Measurements from ENCODE around the gene RTKN.

RTKN gene

GRCh38 chr2:74417763-74418162 lies 24.0 kb downstream of the RTKN start:
- in situ Hi-C loops (cut with HindIII; ENCODE audit: low sequenced_read_pairs) = no loop called here

GRCh38 chr2:74417197-74417596 lies 24.5 kb downstream of the RTKN start:
- in situ Hi-C loops (cut with HindIII; ENCODE audit: low sequenced_read_pairs) = no loop called here

- in situ Hi-C loops (cut with HindIII; ENCODE audit: low sequenced_read_pairs) = no loop called here
Measured at GRCh38 chr2:74416778-74417177, 25.0 kb downstream of the RTKN start.

DNA sequence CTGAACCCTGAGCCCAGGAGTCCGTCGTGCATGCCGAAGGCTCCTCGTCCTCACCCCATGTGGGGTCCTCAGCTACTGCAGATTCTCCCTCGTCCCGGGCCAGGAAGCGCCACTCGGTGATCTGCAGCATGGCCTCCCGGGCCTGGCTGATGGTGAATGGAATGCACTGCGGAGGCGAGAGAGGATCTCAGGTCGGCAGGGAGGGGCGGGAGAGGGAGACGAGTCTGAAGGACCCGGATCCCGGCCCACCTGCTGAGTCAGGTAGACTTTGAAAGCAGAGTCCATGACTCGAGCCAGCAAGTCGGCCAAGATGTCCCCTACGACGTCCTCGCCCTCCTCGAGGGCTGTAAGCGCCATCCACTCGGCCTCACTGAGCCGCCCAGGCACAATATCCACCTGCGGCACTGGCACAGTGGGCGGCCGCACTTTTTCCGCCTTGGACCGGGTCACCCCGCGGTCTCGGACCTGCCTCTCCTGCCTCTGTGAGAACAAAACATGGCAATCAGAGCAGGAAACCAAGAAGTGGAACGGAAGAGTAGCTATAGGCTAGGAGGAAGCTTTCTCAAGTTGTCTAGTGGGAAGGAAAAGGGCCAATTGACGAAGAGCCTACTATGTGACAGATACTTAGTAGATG lies 25.9 kb downstream of the RTKN start:
- in situ Hi-C loops (cut with HindIII; ENCODE audit: low sequenced_read_pairs) = no loop called here

DNA sequence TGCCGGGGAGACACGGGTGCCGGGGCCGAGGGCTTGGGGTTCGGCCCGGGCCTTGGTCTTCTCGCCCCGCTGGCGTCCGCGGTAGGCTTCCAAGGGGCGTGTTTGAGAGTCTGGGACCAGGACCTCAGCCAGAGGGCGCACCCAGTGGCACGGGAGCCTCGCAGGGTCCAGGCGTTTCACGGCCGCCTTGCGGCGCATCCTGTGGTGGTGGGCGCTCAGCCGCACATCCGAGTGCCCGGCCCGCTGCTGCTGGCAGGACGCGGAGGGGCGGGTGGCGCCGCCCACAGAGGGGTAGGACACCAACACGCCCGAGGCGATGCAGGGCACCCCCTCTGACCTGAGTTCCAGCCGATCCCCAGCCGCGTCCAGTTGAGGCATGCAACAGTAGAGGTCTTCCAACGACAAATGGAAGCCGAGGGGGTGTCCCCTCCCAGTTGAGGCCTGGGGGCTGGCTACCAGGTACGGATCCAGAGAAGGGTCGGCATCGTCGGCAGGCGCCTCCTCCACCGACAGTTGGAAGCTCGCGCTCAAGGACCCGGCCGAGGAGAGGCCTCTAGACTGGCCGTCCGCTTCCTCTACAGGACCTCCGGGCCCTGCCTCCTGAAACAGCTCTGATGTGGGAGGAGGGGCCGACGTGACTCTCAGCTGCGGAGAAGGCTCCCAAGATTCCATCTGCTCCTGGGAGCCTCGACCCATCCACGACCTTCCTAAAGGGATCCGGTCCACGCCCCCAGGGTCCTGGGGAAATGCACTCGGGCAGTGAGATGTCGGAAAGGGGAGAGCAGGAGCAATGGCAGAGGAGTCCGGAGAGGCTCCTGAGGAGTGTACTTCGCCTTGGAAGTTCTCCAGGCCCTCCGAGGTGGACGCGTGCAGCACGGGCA lies 26.6 kb downstream of the RTKN start:
- in situ Hi-C loops (cut with HindIII; ENCODE audit: low sequenced_read_pairs) = no loop called here

DNA sequence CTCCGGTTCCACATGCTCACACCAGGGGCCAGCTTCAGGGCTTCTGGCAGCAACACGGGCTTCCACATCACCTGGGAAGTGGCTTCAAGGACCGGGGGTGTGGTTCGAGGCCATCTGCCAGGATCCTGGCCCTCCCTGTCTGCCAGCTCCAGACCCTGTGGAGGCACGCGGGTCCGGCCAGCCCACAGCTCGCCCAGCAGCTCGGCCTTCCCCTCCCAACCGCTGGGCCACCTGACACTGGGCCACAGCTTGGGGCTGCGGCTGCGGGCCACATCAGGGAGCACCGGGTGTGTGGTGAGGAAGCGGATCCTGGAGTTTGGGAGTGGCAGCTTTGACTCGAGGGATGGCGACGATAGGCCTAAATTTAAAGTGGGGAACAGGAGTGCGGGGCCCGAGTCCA lies 27.3 kb downstream of the RTKN start:
- in situ Hi-C loops (cut with HindIII; ENCODE audit: low sequenced_read_pairs) = no loop called here

- in situ Hi-C loops (cut with HindIII; ENCODE audit: low sequenced_read_pairs) = no loop called here
Measured at GRCh38 chr2:74413001-74413698, 28.6 kb downstream of the RTKN start.

DNA sequence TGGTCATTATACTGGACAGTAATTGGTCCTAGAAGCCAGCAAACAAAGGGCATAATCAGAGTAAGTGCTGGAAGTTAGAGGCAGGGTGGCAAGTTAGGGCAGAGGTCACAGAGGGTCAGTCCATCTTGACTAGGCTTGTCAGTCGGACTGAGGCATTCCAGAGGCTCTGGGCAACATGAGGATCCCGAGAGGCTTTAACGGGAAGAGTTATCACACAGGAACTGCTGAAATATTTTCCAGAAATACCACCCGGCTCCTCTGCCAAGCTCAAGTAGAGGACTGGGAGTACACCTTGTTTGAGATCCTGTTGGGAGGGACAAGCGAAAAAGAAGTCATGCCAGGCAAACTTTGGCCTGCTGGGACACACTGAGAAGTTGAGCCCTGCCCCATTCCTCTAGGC lies 34.1 kb downstream of the RTKN start:
- in situ Hi-C loops (cut with HindIII; ENCODE audit: low sequenced_read_pairs) = no loop called here

GRCh38 chr2:74406035-74406434 lies 35.7 kb downstream of the RTKN start:
- in situ Hi-C loops (cut with HindIII; ENCODE audit: low sequenced_read_pairs) = no loop called here

DNA sequence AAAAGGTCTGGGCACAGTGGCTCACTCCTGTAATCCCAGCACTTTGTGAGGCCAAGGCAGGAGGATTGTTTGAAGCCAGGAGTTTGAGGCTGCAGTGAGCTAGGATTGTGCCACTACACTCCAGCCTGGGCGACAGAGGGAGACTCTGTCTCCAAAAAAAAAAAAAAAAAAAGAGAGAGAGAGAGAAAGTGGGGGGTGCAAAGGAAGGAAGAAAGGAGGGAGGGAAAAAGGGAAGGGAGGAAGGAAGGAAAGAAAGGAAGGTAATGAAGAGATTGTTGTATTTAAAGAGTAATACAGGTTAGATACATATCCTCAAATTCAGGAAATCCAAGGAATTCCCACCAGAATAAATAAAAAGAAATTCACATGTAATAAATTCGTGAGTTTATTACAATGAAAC lies 39.8 kb downstream of the RTKN start:
- in situ Hi-C loops (cut with HindIII; ENCODE audit: low sequenced_read_pairs) = no loop called here

GRCh38 chr2:74399785-74400184 lies 42.0 kb downstream of the RTKN start:
- in situ Hi-C loops (cut with HindIII; ENCODE audit: low sequenced_read_pairs) = no loop called here

- in situ Hi-C loops (cut with HindIII; ENCODE audit: low sequenced_read_pairs) = no loop called here
Measured at GRCh38 chr2:74396149-74396548, 45.6 kb downstream of the RTKN start.

DNA sequence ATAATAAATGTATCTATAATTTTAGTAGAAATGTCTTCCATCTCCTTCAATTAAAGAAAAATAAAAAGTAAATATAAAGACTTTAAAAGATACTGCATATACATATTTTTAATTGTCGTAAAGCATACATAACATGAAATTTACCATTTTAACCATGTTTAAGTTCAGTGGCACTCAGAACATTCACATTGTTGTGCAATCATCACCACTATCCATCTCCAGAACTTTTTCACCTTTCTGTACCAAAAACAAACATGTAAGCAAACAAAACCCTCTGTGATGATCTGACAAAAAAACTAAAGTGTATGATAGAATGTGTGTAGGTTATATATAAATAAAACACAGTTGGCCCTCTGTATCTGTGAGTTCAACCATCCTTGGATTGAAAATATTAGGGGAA lies 48.2 kb downstream of the RTKN start:
- in situ Hi-C loops (cut with HindIII; ENCODE audit: low sequenced_read_pairs) = no loop called here

- in situ Hi-C loops (cut with HindIII; ENCODE audit: low sequenced_read_pairs) = no loop called here
Measured at GRCh38 chr2:74392449-74392743, 49.3 kb downstream of the RTKN start.

GRCh38 chr2:74391580-74392448 lies 49.9 kb downstream of the RTKN start:
- in situ Hi-C loops (cut with HindIII; ENCODE audit: low sequenced_read_pairs) = no loop called here

DNA sequence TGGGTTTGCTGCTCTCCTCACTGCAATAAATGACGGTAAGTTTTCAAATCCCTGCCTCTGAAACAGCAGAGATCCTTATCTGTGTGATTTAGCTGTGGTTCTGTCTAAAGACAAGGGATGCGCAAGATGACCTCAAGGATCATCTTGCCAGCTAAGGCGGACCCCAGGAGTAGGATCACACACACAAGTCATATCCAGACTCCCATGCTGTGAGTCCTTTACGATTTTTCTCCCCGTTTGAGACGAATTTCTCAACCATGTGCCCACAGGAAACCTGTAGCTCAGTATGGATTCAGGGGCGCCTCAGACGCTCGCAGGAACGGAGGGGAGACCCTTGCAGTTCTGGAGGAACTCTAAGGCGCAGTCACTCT lies 50.5 kb downstream of the RTKN start:
- in situ Hi-C loops (cut with HindIII; ENCODE audit: low sequenced_read_pairs) = no loop called here

GRCh38 chr2:74390606-74391005 lies 51.1 kb downstream of the RTKN start:
- in situ Hi-C loops (cut with HindIII; ENCODE audit: low sequenced_read_pairs) = no loop called here

- in situ Hi-C loops (cut with HindIII; ENCODE audit: low sequenced_read_pairs) = no loop called here
Measured at GRCh38 chr2:74387346-74387745, 54.4 kb downstream of the RTKN start.

DNA sequence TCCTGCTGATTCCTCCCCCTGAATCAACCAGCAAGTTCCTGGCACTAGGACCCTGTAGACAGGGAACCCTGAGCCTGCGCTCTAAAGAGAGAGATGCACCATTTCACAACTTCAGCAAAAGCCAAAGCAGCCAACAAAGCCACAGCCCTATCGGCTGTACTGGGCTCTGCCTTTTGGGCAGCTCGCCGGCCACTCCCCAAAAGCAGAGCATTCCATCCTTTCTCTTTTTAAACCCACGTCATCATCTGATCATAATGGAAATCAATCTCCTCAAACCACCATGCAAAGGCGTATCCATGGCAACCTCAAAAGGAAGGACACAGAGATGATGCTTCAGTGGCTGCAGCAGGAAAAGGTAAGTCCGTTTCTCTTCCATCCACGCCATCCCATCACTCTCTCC lies 56.3 kb downstream of the RTKN start:
- in situ Hi-C loops (cut with HindIII; ENCODE audit: low sequenced_read_pairs) = no loop called here

GRCh38 chr2:74384051-74384450 lies 57.7 kb downstream of the RTKN start:
- in situ Hi-C loops (cut with HindIII; ENCODE audit: low sequenced_read_pairs) = no loop called here

DNA sequence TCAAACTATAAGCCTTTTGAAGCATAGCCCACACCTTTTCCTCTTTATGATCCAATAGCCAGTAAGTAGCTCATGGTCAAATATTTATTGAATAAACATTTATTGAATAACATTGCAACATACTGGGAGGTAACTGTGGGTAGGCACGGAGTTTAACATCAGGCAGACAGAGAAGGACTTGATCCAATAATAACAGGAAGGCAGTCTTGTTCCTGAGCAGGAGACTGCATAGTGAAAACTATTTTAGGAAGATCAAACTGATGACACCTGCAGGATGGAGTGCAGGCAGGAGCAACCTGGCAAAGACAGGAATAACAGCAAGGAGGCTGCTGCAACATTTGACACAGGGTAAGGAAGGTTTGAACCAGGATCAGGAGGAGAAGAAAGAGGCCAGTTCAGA lies 58.5 kb downstream of the RTKN start:
- in situ Hi-C loops (cut with HindIII; ENCODE audit: low sequenced_read_pairs) = no loop called here

All from DLD1 (cell line).